HG03378 (cell line): ENCODE results near the gene GNAT2.
A peak's percentile ranks its signal among the peaks of the same experiment; 100 is the strongest.
"Not testable (repeated sequence)": the region's sequence is repeated elsewhere in the genome, so short reads cannot be mapped to it uniquely, and the experiment has no call there.

Experiments
- ATAC-seq: cut with Tn5 transposase; IDR thresholded peaks from one replicate; pipeline ENCODE4 v1.9.1; 2021; ENCODE audit warnings: mild to moderate bottlenecking, moderate library complexity; ENCODE audit not compliant: unreplicated experiment

Gene GNAT2

GRCh38 chr1:109619576-109620400 lies at the start of gene GNAT2, which contains the start of gene AMPD2:
GNAT2 (minus strand) TSS chr1:109619616; CDS start chr1:109612870, 6,746 bp downstream.
AMPD2 (plus strand) TSS chr1:109619837; CDS start chr1:109621176, 1,339 bp downstream.
- peak; percentile 40 for ATAC-seq

- ATAC-seq, result no peak
These were observed 48.8 kb upstream of the GNAT2 start for GRCh38 chr1:109668123-109668775.

- ATAC-seq, result peak; percentile 61
These were observed 48.2 kb upstream of the GNAT2 start, which contains the start of gene GSTM2 for GRCh38 chr1:109667452-109668122. GSTM2 (plus strand) TSS chr1:109668057; CDS start chr1:109668116, 59 bp downstream.

GRCh38 chr1:109664671-109665070 lies 45.3 kb upstream of the GNAT2 start:
- ATAC-seq, result no peak

- ATAC-seq, result no peak
These were observed 42.0 kb upstream of the GNAT2 start for GRCh38 chr1:109661391-109661790.

- not testable (repeated sequence) for ATAC-seq
These were observed 41.2 kb upstream of the GNAT2 start for GRCh38 chr1:109660691-109661026.

- ATAC-seq, result no peak
These were observed 40.7 kb upstream of the GNAT2 start for GRCh38 chr1:109659997-109660690.

- ATAC-seq, result no peak
These were observed 39.7 kb upstream of the GNAT2 start for GRCh38 chr1:109659145-109659544.

GRCh38 chr1:109658533-109659042 lies 39.2 kb upstream of the GNAT2 start:
- no peak for ATAC-seq

GRCh38 chr1:109657970-109658369 lies 38.6 kb upstream of the GNAT2 start:
- ATAC-seq, result no peak

- ATAC-seq, result no peak
These were observed 38.0 kb upstream of the GNAT2 start for GRCh38 chr1:109657395-109657794.

GRCh38 chr1:109655615-109656519 lies 36.5 kb upstream of the GNAT2 start, which contains the start of gene GSTM4:
GSTM4 (plus strand) TSS chr1:109656099; CDS start chr1:109656390, 291 bp downstream.
- ATAC-seq, result peak; percentile 76

GRCh38 chr1:109654519-109654918 lies 35.1 kb upstream of the GNAT2 start:
- ATAC-seq, result no peak

- ATAC-seq, result no peak
These were observed 33.9 kb upstream of the GNAT2 start for GRCh38 chr1:109653306-109653705.

- ATAC-seq, result no peak
These were observed 33.0 kb upstream of the GNAT2 start for GRCh38 chr1:109652402-109652801.

GRCh38 chr1:109650609-109651008 lies 31.2 kb upstream of the GNAT2 start:
- ATAC-seq, result no peak

GRCh38 chr1:109649491-109649914 lies 30.1 kb upstream of the GNAT2 start:
- no peak for ATAC-seq

GRCh38 chr1:109644670-109645069 lies 25.3 kb upstream of the GNAT2 start:
- no peak for ATAC-seq

- peak; percentile 74 for ATAC-seq
These were observed 24.2 kb upstream of the GNAT2 start for GRCh38 chr1:109643385-109644230.
